Mucosa of stomach (tissue), 1 donor: Measurements from ENCODE around the gene CPLANE2.

Source experiments
- H3K27me3 ChIP-seq: one replicate; pipeline ENCODE4 v1.7.0; 2013; ENCODE audit warnings: mild to moderate bottlenecking, low read length; ENCODE audit not compliant: control insufficient read depth, insufficient read depth
- H3K36me3 ChIP-seq: one replicate; pipeline ENCODE4 v1.7.0; 2013; ENCODE audit warnings: low read length; ENCODE audit not compliant: control insufficient read depth, insufficient read depth
- H3K4me1 ChIP-seq: one replicate; pipeline ENCODE4 v1.7.0; 2013; ENCODE audit warnings: mild to moderate bottlenecking, low read length; ENCODE audit not compliant: control insufficient read depth, insufficient read depth
- H3K4me3 ChIP-seq: one replicate; pipeline ENCODE4 v1.7.0; 2013; ENCODE audit warnings: low read length
- H3K9ac ChIP-seq: one replicate; pipeline ENCODE4 v1.7.0; 2013; ENCODE audit warnings: mild to moderate bottlenecking, low read length, moderate library complexity
- H3K9me3 ChIP-seq: one replicate; pipeline ENCODE4 v1.7.0; 2013; ENCODE audit warnings: mild to moderate bottlenecking, low read length, moderate library complexity; ENCODE audit not compliant: control insufficient read depth
- donor health status: Pancreatic carcinoma.

Gene CPLANE2

DNA sequence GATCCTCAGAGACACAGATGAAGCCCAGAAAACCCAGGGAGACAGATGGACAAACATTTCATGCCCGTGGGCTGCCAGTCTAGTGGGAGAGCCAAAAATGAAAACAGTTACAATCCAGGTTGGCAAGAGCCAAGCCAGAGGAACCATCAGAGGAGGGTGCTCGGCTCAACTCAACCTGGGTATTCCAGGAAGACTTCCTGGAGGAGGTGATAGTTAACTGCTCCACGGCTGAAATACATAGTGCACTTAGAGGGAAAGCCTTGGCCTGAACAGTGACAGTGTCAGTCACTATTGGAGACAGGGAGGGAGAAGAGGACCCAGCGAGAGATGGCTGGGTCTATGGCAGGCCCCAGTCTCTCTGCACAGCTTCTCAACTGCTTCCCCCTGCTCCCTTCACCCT is 26.4 kb downstream of the CPLANE2 start:
- peaks cover 38% of the 10 kb centered on the region for H3K4me1 ChIP-seq
- no peaks in the 10 kb centered on the region for H3K27me3 ChIP-seq
- no peaks in the 10 kb centered on the region for H3K36me3 ChIP-seq
- no peak overlapping the region for H3K9ac ChIP-seq
- no peak overlapping the region for H3K4me3 ChIP-seq
- H3K9me3 ChIP-seq, result no peaks in the 10 kb centered on the region

- Histone ChIP-seq H3K9ac (no peak overlapping the region), H3K4me3 (no peak overlapping the region)
These were observed 27.1 kb downstream of the CPLANE2 start for GRCh38 chr1:16209847-16210407.

GRCh38 chr1:16209132-16209846 is 27.7 kb downstream of the CPLANE2 start:
- Histone ChIP-seq H3K36me3 (no peaks in the 10 kb centered on the region), H3K9me3 (no peaks in the 10 kb centered on the region), H3K4me3 (no peak overlapping the region), H3K4me1 (peaks cover 39% of the 10 kb centered on the region), H3K27me3 (no peaks in the 10 kb centered on the region), H3K9ac (no peak overlapping the region)

More at GRCh38 chr1:16209847-16210407, 27.1 kb downstream of the CPLANE2 start:
- Histone ChIP-seq H3K9me3 (no peaks in the 10 kb centered on the region), H3K36me3 (no peaks in the 10 kb centered on the region), H3K4me1 (peaks cover 39% of the 10 kb centered on the region), H3K27me3 (no peaks in the 10 kb centered on the region)

DNA sequence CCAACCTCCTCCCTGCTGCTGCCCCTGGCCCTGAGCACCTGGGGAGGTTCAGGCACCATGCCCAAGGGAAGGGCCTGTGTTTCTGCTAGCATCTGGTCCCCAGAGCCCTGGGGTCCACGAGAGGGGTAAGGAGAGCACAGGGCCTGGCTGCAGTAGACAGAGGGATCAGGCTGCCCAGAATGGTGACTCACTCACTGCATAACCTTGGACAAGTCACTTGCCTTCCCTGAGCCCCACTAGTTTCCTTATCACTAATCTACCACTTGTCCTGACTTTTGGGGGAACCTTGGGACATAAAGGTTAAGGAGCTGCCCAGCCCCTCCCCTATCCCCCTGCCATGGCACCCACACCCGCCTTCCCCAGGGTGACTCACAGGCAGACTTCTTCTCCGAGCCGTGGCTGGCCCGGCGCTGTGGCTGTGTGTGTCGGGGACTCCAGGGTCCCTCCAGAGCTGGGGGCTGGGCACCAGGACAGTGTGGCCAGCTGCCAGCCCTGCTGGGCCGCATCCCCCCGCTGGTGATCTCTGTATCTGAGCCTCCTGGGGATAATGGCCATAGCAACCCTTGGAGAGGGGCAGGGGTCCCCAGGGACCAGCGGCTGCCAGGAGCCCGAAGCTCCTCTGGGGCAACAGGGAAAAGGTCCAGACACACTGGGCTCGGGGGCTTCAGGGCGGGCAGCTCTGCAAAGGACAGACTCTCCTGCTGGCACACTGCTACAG is 28.6 kb downstream of the CPLANE2 start:
- H3K36me3 ChIP-seq, result no peaks in the 10 kb centered on the region
- peaks cover 35% of the 10 kb centered on the region for H3K4me1 ChIP-seq
- no peaks in the 10 kb centered on the region for H3K27me3 ChIP-seq
- H3K4me3 ChIP-seq, result no peak overlapping the region
- no peaks in the 10 kb centered on the region for H3K9me3 ChIP-seq
- no peak overlapping the region for H3K9ac ChIP-seq

GRCh38 chr1:16207318-16208269 is 29.4 kb downstream of the CPLANE2 start:
- Histone ChIP-seq H3K36me3 (no peaks in the 10 kb centered on the region), H3K9ac (peak overlapping the region; percentile 61)

DNA sequence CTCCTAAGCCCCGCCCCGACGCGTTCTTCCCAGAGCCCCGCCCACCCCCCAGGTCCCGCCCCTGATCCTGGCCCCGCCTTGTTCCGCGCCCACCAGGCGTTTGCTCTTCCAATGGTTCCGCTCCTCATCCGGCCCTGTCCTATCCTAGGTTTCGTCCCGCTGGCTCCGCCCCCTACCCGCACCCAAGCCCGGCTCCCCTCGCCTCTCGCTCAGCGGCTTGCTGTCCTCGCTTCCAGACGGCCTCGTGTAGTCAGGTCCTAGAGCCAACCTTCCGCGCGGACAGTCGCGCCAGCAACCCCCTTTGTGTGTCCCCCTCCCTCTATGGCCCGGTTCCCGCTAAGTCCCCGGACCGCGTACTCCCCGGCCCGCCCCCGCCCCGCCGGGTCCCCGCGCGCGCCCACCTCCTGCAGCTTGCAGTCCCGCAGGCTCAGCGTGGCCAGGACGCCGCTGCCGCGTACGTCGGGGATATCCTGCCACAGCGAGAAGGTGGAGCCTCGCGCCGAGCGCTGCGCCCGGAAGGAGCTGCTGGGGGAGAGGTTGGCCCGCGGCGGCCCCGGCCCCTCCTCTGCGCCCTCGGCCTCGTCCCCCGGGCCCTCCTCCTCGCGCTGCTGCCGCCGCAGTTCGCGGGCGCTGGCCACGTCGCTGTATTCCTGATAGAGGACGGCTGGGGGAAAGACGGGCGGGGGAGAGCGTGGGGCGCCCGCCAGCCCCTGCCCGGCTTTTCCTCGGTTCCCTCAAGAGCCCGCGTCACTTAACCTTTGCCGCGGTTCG is 30.3 kb downstream of the CPLANE2 start:
- Histone ChIP-seq H3K9ac (peak overlapping the region; percentile 61), H3K4me3 (no peak overlapping the region), H3K4me1 (peaks cover 25% of the 10 kb centered on the region)

More at GRCh38 chr1:16207318-16208269, 29.4 kb downstream of the CPLANE2 start:
- no peak overlapping the region for H3K4me3 ChIP-seq
- H3K9me3 ChIP-seq, result no peaks in the 10 kb centered on the region
- peaks cover 30% of the 10 kb centered on the region for H3K4me1 ChIP-seq
- no peaks in the 10 kb centered on the region for H3K27me3 ChIP-seq

DNA sequence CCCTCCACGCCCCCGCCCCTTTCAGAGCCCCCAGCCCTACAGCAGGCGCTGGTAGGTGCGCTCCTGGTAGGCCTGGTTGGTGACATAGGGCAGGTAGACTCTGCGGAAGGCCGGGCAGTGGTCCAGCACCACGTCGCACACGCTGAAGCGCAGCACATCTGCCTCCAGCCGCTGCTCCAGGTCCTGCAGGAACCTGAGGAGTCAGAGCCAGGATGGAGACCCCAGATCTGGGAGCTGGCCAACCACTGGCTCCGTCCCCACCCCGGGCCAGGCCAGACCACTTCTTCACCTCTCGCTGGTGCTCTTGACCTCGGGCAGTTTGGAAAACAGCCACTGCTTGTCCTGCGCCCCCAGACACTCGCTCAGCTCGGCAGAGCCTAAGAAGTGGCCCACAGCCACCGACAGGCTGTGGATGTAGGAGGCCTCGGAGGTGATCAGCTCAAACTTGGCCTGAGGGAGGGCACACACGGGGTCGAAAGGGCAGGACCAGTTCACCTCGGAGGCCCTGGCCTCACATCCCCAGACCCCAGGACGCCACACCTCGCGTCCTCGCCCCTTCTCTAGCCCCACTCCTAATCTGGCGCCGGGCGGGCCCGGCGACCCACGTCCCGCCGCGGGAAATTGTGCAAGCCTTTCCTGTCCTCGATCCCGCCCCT is 31.0 kb downstream of the CPLANE2 start:
- Histone ChIP-seq H3K4me1 (peaks cover 18% of the 10 kb centered on the region), H3K36me3 (no peaks in the 10 kb centered on the region), H3K4me3 (peak overlapping the region; percentile 42), H3K27me3 (no peaks in the 10 kb centered on the region), H3K9ac (peak overlapping the region; percentile 49), H3K9me3 (no peaks in the 10 kb centered on the region)

More for the DNA sequence above, 30.3 kb downstream of the CPLANE2 start:
- Histone ChIP-seq H3K9me3 (no peaks in the 10 kb centered on the region), H3K27me3 (no peaks in the 10 kb centered on the region), H3K36me3 (no peaks in the 10 kb centered on the region)

GRCh38 chr1:16205334-16205671 is 31.7 kb downstream of the CPLANE2 start:
- no peak overlapping the region for H3K9ac ChIP-seq
- H3K4me1 ChIP-seq, result peaks cover 18% of the 10 kb centered on the region
- H3K36me3 ChIP-seq, result no peaks in the 10 kb centered on the region
- no peak overlapping the region for H3K4me3 ChIP-seq
- H3K9me3 ChIP-seq, result no peaks in the 10 kb centered on the region
- H3K27me3 ChIP-seq, result no peaks in the 10 kb centered on the region

DNA sequence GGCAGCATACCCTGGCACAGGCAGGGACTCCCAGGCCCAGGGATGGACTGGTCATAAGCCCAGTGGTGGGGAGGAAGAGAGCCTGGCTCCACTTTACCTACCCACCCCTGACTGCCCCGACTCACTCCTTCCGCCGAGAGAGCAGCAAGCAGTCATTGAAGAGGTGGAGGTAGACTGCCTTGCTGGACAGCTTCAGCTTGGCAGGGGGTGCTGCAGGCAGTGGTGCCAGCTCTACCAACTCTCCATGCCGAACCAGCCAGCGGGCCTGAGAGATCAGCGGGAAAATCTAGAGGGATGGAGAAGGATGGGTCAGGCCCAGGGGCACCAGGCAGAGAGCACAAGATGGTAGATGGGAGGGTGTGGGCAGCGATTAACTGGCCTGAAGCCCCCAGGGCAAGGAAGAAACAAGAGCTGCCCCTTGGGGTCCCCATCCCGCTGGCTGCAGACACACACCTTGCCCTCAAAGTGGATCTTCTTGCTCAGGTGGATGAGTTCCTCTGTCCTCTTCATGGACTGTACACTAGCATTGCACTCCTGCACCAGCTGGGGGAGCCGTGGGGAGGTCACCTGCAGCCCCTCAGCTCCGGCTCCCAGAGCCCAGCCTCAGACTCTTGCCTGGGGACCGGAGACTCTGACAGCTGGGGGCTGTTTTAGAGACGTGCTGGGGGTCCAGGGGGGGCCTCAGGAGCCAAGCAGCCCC is 32.2 kb downstream of the CPLANE2 start:
- Histone ChIP-seq H3K9me3 (no peaks in the 10 kb centered on the region), H3K9ac (no peak overlapping the region), H3K27me3 (no peaks in the 10 kb centered on the region), H3K4me3 (no peak overlapping the region), H3K4me1 (peaks cover 15% of the 10 kb centered on the region), H3K36me3 (no peaks in the 10 kb centered on the region)

DNA sequence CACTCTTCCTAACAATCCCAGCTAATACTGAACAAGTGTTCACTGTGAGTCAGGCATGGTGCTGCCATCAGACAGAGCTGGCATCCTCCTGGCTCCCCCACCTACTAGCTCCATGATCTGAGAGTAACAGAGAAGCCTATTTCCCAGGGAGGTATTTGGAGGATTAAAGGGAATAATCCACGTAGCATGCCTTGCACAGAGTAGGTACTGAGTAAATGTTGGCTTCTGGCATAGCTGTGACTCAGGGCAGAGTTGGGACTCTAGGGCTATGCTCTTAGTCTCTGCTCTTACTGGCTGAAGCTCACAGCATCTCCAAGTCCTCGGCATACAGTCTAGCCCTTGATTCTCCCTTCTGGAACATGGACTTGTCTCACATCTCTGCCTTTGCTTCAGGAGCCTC is 32.8 kb downstream of the CPLANE2 start:
- no peaks in the 10 kb centered on the region for H3K36me3 ChIP-seq
- no peak overlapping the region for H3K9ac ChIP-seq
- H3K27me3 ChIP-seq, result no peaks in the 10 kb centered on the region
- peaks cover 11% of the 10 kb centered on the region for H3K4me1 ChIP-seq
- H3K4me3 ChIP-seq, result no peak overlapping the region
- H3K9me3 ChIP-seq, result no peaks in the 10 kb centered on the region
